HepG2 (cell line): Measurements from ENCODE around the gene EHD1. TPM values are rescaled to one million over a fixed set of nuclear protein-coding genes. Genes with fewer than 3 reads are reported as not detected.
A peak's percentile ranks its signal among the peaks of the same experiment; 100 is the strongest.

Experiments
- AFF4 ChIP-seq: sonication (generic); formaldehyde crosslinking; IDR thresholded peaks from 2 replicates; pipeline ENCODE4 v1.4.0; 2020; ENCODE audit warnings: missing genetic modification reagents
- GMEB1 ChIP-seq: sonication (generic); formaldehyde crosslinking; IDR thresholded peaks from 2 replicates; pipeline ENCODE4 v1.5.1; 2020; ENCODE audit warnings: missing genetic modification reagents, mild to moderate bottlenecking, borderline replicate concordance
- HNF4G ChIP-seq, 2 experiments: sonication (generic) in 1 of 2; formaldehyde crosslinking in 1 of 2; IDR thresholded peaks; 2 replicates each; pipeline versions ENCODE4 v1.4.0 to v1.6.1; 2011 to 2020; ENCODE audit warnings: borderline replicate concordance in 2 of 2, low read depth in 2 of 2, mild to moderate bottlenecking in 2 of 2, low read length in 1 of 2, missing genetic modification reagents in 1 of 2, moderate library complexity in 1 of 2
- NFKBIZ ChIP-seq: IDR thresholded peaks from 2 replicates; pipeline ENCODE4 v1.6.1; 2018; ENCODE audit warnings: missing genetic modification reagents, missing compliant biosample characterization
- NR2F6 ChIP-seq, 2 experiments: IDR thresholded peaks; 2 replicates each; pipeline ENCODE4 v1.6.1; 2016; ENCODE audit warnings: antibody characterized with exemption in 1 of 2, mild to moderate bottlenecking in 1 of 2
- PBX3 ChIP-seq: sonication (generic); formaldehyde crosslinking; IDR thresholded peaks from 2 replicates; pipeline ENCODE4 v1.8.1; 2023; ENCODE audit warnings: missing genetic modification reagents, inconsistent platforms, borderline replicate concordance
- RFXAP ChIP-seq: sonication (generic); formaldehyde crosslinking; IDR thresholded peaks from 2 replicates; pipeline ENCODE4 v1.4.0; 2020; ENCODE audit warnings: missing genetic modification reagents, borderline replicate concordance
- ZNF121 ChIP-seq: sonication (generic); formaldehyde crosslinking; IDR thresholded peaks from 2 replicates; pipeline ENCODE4 v1.5.0; 2020; ENCODE audit warnings: mild to moderate bottlenecking, missing genetic modification reagents
- ZNF235 ChIP-seq: sonication (generic); formaldehyde crosslinking; IDR thresholded peaks from 2 replicates; pipeline ENCODE4 v1.8.1; 2023; ENCODE audit warnings: mild to moderate bottlenecking, missing genetic modification reagents, borderline replicate concordance
- ZNF281 ChIP-seq: sonication (generic); formaldehyde crosslinking; IDR thresholded peaks from 2 replicates; pipeline ENCODE4 v1.4.0; 2020; ENCODE audit warnings: missing genetic modification reagents, borderline replicate concordance
- ZNF569 ChIP-seq: sonication (generic); formaldehyde crosslinking; IDR thresholded peaks from 2 replicates; pipeline ENCODE4 v1.5.0; 2020; ENCODE audit warnings: mild to moderate bottlenecking, missing genetic modification reagents, moderate library complexity, borderline replicate concordance
- ZNF792 ChIP-seq: IDR thresholded peaks from 2 replicates; pipeline ENCODE4 v1.6.1; 2016
- ZNF850 ChIP-seq: sonication (generic); formaldehyde crosslinking; conservative IDR thresholded peaks from 2 replicates; pipeline ENCODE4 v1.9.0; 2021; ENCODE audit warnings: mild to moderate bottlenecking, missing genetic modification reagents
- polyA plus RNA-seq, 8 experiments: library from polyadenylated mRNA; depleted of rRNA in 3 of 8; stranded (reverse) in 7 of 8; unstranded in 1 of 8; fragments of >200 nt; fragmentation: Illumina TruSeq in 4 of 8; extraction: Trizol in 4 of 8; gene quantifications; 2 replicates each; pipeline versions ENCODE4 v1.2.1 to v1.2.3, GENCODE V29; 2011 to 2016; ENCODE audit warnings: low read depth in 4 of 8, missing spikeins in 1 of 8, mixed read lengths in 1 of 8; ENCODE audit not compliant: insufficient read depth in 1 of 8
- total RNA-seq, 5 experiments: library from RNA; depleted of rRNA; stranded (reverse); fragments of >200 nt; fragmentation: Illumina TruSeq; extraction: Trizol; gene quantifications; 2 replicates each; pipeline ENCODE4 v1.2.3, GENCODE V29; 2016; ENCODE audit warnings: low read depth in 1 of 5

Gene EHD1
- total and polyA plus RNA-seq, 2 of the 13 experiments (the other 11 are each of a cell fraction or from before 2014, with no cell fraction given), result 23.6 to 26.6 TPM

GRCh38 chr11:64916775-64917662, 38.6 kb upstream of the EHD1 start, which contains the start of gene ATG2A (continued):
- peak; percentile 80; the same call in 1 of the 2 replicates for TF ChIP-seq GMEB1
- TF ChIP-seq ZNF121 (CRISPR knock-in tag), result 0 out of 2 replicates have a peak, but pooled peaks have one; percentile 61
- TF ChIP-seq AFF4 (CRISPR knock-in tag), result no peak
- TF ChIP-seq HNF4G (IDR thresholded peaks at IDR 0.05; ENCODE audit: borderline replicate concordance, low read depth, low read length), result 0 out of 2 replicates have a peak, but pooled peaks have one; percentile 8
- no peak for TF ChIP-seq HNF4G (CRISPR knock-in tag; IDR thresholded peaks at IDR 0.05; ENCODE audit: borderline replicate concordance, low read depth)
- TF ChIP-seq ZNF792 (CRISPR knock-in tag), result peak; percentile 70; the same call in 1 of the 2 replicates
- TF ChIP-seq ZNF850 (CRISPR knock-in tag), result no peak
- TF ChIP-seq NR2F6 (IDR thresholded peaks at IDR 0.05), result peak; percentile 58
- TF ChIP-seq NR2F6 (CRISPR knock-in tag; IDR thresholded peaks at IDR 0.05), result peak; percentile 74
- TF ChIP-seq NFKBIZ (CRISPR knock-in tag), result no peak
- TF ChIP-seq PBX3 (CRISPR knock-in tag), result no peak
- peak; percentile 32; the same call in 1 of the 2 replicates for TF ChIP-seq RFXAP (CRISPR knock-in tag)
- TF ChIP-seq ZNF235 (CRISPR knock-in tag), result no peak
- peak; percentile 13; the same call in 1 of the 2 replicates for TF ChIP-seq ZNF281 (CRISPR knock-in tag)
- TF ChIP-seq ZNF569 (CRISPR knock-in tag), result no peak
